ENCODE results near the gene COMMD10.
"Not testable (repeated sequence)": the region's sequence is repeated elsewhere in the genome, so short reads cannot be mapped to it uniquely, and the experiment has no call there.

COMMD10 gene

GRCh38 chr5:116078199-116078598 is 6.6 kb upstream of the COMMD10 start:
- H3K27me3 ChIP-seq = no peaks in the 10 kb centered on the region
- no peaks in the 10 kb centered on the region for H3K4me1 ChIP-seq
- DNase-seq = no peak
- TF ChIP-seq CTCF (IDR thresholded peaks at IDR 0.05) = no peak
- H3K9me3 ChIP-seq = no peaks in the 10 kb centered on the region
- intact Hi-C loops (cut with DNase I; ENCODE audit: low total_unique reads) = no loop called here
- H3K27ac ChIP-seq = no peak overlapping the region
- H3K4me3 ChIP-seq = no peak overlapping the region
- no peaks in the 10 kb centered on the region for H3K36me3 ChIP-seq

- peak overlapping the region; percentile 82 to 87 for H3K4me3 ChIP-seq
- H3K36me3 ChIP-seq = no peaks in the 10 kb centered on the region
- intact Hi-C loops (cut with DNase I; ENCODE audit: low total_unique reads) = no loop called here
- H3K9me3 ChIP-seq = no peaks in the 10 kb centered on the region
- H3K27ac ChIP-seq = peak overlapping the region; percentile 79 to 89
- H3K27me3 ChIP-seq = no peaks in the 10 kb centered on the region
- no peak for TF ChIP-seq CTCF (IDR thresholded peaks at IDR 0.05)
- no peak for DNase-seq
- H3K4me1 ChIP-seq = peaks cover 0 to 19% (median 8%) of the 10 kb centered on the region in 4 donors
These were observed 536 bp upstream of the COMMD10 start for GRCh38 chr5:116084287-116084691.

- H3K9me3 ChIP-seq; H3K36me3 ChIP-seq; intact Hi-C loops (cut with DNase I; ENCODE audit: low total_unique reads); H3K27ac ChIP-seq; H3K4me3 ChIP-seq; H3K27me3 ChIP-seq; DNase-seq: not testable (repeated sequence)
- peaks cover 0 to 19% (median 8%) of the 10 kb centered on the region in 4 donors for H3K4me1 ChIP-seq
These were observed 1.5 kb downstream of the COMMD10 start for GRCh38 chr5:116086309-116086708.

GRCh38 chr5:116088062-116088461 is 3.2 kb downstream of the COMMD10 start:
- intact Hi-C loops (cut with DNase I; ENCODE audit: low total_unique reads) = no loop called here
- H3K4me1 ChIP-seq = peaks cover 0 to 19% (median 8%) of the 10 kb centered on the region in 4 donors
- H3K9me3 ChIP-seq = no peaks in the 10 kb centered on the region
- no peaks in the 10 kb centered on the region for H3K27me3 ChIP-seq
- no peak overlapping the region for H3K4me3 ChIP-seq
- H3K27ac ChIP-seq = no peak overlapping the region
- DNase-seq = no peak
- no peak for TF ChIP-seq CTCF (IDR thresholded peaks at IDR 0.05)
- H3K36me3 ChIP-seq = peaks cover 8 to 18% (median 17%) of the 10 kb centered on the region in 3 donors

- no peak for TF ChIP-seq CTCF (IDR thresholded peaks at IDR 0.05)
- Histone ChIP-seq H3K4me3 (no peak overlapping the region), H3K27me3 (no peaks in the 10 kb centered on the region), H3K27ac (no peak overlapping the region), H3K36me3 (peaks cover 27 to 40% (median 40%) of the 10 kb centered on the region in 3 donors), H3K4me1 (peaks cover 0 to 12% (median 5%) of the 10 kb centered on the region in 4 donors), H3K9me3 (no peaks in the 10 kb centered on the region)
- intact Hi-C loops (cut with DNase I; ENCODE audit: low total_unique reads) = no loop called here
- DNase-seq = no peak
These were observed 5.5 kb downstream of the COMMD10 start for GRCh38 chr5:116090302-116090701.

GRCh38 chr5:116091416-116091815 is 6.6 kb downstream of the COMMD10 start:
- no peak for DNase-seq
- H3K27me3 ChIP-seq = no peaks in the 10 kb centered on the region
- no peak overlapping the region for H3K27ac ChIP-seq
- intact Hi-C loops (cut with DNase I; ENCODE audit: low total_unique reads) = no loop called here
- TF ChIP-seq CTCF (IDR thresholded peaks at IDR 0.05) = no peak
- no peaks in the 10 kb centered on the region for H3K9me3 ChIP-seq
- peaks cover 27 to 41% (median 41%) of the 10 kb centered on the region in 3 donors for H3K36me3 ChIP-seq
- H3K4me3 ChIP-seq = no peak overlapping the region
- peaks cover 0 to 4% (median 1%) of the 10 kb centered on the region in 4 donors for H3K4me1 ChIP-seq

Measured in tibial artery (tissue), 4 donors.